K562 (cell line): Measurements from ENCODE around the gene GASK1A.

ENCODE experiments used
- C11orf30 ChIP-seq: fragments of 450-650 bp; IDR thresholded peaks from 2 replicates; pipeline ENCODE4 v1.6.1; 2016; ENCODE audit warnings: low read depth, mild to moderate bottlenecking
- GABPA ChIP-seq: fragments of 200-800 bp; sonication (Bioruptor generic); conservative IDR thresholded peaks from 2 replicates; pipeline ENCODE4 v1.6.1; 2016; ENCODE audit warnings: low read depth, missing genetic modification characterization, missing compliant biosample characterization
- GABPB2 ChIP-seq: fragments of 250-450 bp; sonication (Bioruptor Pico); conservative IDR thresholded peaks from 2 replicates; pipeline ENCODE4 v1.5.1; 2021; ENCODE audit warnings: mild to moderate bottlenecking
- HNRNPK ChIP-seq: fragments of 200-400 bp; formaldehyde crosslinking; IDR thresholded peaks from one replicate; pipeline ENCODE4 v1.6.1; 2018; ENCODE audit warnings: mild to moderate bottlenecking, low read depth, low read length; ENCODE audit not compliant: poor library complexity, severe bottlenecking
- KDM5B ChIP-seq: fragments of 200-600 bp; sonication (generic); IDR thresholded peaks from 2 replicates; pipeline ENCODE4 v1.6.1; 2012; ENCODE audit warnings: low read depth, mild to moderate bottlenecking, moderate library complexity, low read length, control low read depth, inconsistent platforms; ENCODE audit not compliant: insufficient replicate concordance
- RBM22 ChIP-seq: fragments of 200-400 bp; formaldehyde crosslinking; IDR thresholded peaks from 2 replicates; pipeline ENCODE4 v1.6.1; 2018; ENCODE audit warnings: low read length, low read depth; ENCODE audit not compliant: poor library complexity, severe bottlenecking
- TAF1 ChIP-seq: IDR thresholded peaks from 2 replicates; pipeline ENCODE4 v1.6.1; 2011; ENCODE audit warnings: mild to moderate bottlenecking, low read length, moderate library complexity; ENCODE audit not compliant: insufficient read depth, control insufficient read depth, severe bottlenecking; ENCODE audit errors: extremely low read depth
- ZNF274 ChIP-seq: IDR thresholded peaks from 2 replicates; pipeline ENCODE4 v1.6.1; 2011; ENCODE audit warnings: low read depth, mild to moderate bottlenecking, low read length, moderate library complexity, borderline replicate concordance
- TF ChIP-seq, protein P1 (sequence below), 3 experiments: IDR thresholded peaks in 2 of 3; conservative IDR thresholded peaks in 1 of 3; 2 replicates each; pipeline ENCODE4 v1.5.1; 2011 to 2012; ENCODE audit warnings: low read length in 3 of 3, mild to moderate bottlenecking in 3 of 3, control low read depth in 2 of 3, improper control_type of control experiment in 1 of 3, inconsistent platforms in 1 of 3, low read depth in 1 of 3, mixed read lengths in 1 of 3, moderate library complexity in 1 of 3; ENCODE audit not compliant: insufficient read depth in 2 of 3
- TF ChIP-seq, protein P2 (sequence below), 2 experiments: fragments of 450-650 bp; formaldehyde crosslinking in 1 of 2; IDR thresholded peaks; 2 replicates each; pipeline versions ENCODE4 v1.4.0 to v1.6.1; 2014 to 2020; ENCODE audit warnings: mild to moderate bottlenecking in 2 of 2, borderline replicate concordance in 1 of 2, low read depth in 1 of 2

DNA sequence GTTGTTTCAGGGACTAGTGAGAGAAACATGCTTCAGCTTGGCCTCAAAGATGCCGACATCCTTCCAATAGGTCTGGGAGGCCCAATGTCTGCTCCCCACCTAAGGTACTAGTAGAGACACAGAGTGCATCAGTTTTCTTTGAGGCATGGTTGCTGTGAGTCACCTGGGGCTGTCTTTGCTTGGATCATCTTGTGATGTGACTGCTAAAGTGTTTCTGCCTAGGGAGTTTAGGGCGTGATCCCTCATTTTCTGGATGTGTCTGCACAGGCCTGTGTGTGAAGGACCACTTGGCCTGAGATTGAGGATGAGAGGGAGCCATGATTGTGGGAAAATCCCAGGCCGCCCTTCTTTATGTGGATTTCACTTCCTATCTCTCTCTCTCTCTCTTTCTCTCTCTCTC lies 4.8 kb downstream of the GASK1A start:
- TF ChIP-seq, protein P1, sequence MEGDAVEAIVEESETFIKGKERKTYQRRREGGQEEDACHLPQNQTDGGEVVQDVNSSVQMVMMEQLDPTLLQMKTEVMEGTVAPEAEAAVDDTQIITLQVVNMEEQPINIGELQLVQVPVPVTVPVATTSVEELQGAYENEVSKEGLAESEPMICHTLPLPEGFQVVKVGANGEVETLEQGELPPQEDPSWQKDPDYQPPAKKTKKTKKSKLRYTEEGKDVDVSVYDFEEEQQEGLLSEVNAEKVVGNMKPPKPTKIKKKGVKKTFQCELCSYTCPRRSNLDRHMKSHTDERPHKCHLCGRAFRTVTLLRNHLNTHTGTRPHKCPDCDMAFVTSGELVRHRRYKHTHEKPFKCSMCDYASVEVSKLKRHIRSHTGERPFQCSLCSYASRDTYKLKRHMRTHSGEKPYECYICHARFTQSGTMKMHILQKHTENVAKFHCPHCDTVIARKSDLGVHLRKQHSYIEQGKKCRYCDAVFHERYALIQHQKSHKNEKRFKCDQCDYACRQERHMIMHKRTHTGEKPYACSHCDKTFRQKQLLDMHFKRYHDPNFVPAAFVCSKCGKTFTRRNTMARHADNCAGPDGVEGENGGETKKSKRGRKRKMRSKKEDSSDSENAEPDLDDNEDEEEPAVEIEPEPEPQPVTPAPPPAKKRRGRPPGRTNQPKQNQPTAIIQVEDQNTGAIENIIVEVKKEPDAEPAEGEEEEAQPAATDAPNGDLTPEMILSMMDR (IDR thresholded peaks at IDR 0.05 in 2 of 3, conservative IDR thresholded peaks at IDR 0.05 in 1 of 3; ENCODE audit: insufficient read depth in 2 of 3, low read depth in 1 of 3, low read length in 3 of 3), result no peak
- TF ChIP-seq TAF1 (no peak), HNRNPK (no peak), ZNF274 (no peak), RBM22 (no peak), GABPB2 (CRISPR knock-in tag) (no peak), KDM5B (no peak), GABPA (no peak), C11orf30 (no peak)
- TF ChIP-seq, protein P2, sequence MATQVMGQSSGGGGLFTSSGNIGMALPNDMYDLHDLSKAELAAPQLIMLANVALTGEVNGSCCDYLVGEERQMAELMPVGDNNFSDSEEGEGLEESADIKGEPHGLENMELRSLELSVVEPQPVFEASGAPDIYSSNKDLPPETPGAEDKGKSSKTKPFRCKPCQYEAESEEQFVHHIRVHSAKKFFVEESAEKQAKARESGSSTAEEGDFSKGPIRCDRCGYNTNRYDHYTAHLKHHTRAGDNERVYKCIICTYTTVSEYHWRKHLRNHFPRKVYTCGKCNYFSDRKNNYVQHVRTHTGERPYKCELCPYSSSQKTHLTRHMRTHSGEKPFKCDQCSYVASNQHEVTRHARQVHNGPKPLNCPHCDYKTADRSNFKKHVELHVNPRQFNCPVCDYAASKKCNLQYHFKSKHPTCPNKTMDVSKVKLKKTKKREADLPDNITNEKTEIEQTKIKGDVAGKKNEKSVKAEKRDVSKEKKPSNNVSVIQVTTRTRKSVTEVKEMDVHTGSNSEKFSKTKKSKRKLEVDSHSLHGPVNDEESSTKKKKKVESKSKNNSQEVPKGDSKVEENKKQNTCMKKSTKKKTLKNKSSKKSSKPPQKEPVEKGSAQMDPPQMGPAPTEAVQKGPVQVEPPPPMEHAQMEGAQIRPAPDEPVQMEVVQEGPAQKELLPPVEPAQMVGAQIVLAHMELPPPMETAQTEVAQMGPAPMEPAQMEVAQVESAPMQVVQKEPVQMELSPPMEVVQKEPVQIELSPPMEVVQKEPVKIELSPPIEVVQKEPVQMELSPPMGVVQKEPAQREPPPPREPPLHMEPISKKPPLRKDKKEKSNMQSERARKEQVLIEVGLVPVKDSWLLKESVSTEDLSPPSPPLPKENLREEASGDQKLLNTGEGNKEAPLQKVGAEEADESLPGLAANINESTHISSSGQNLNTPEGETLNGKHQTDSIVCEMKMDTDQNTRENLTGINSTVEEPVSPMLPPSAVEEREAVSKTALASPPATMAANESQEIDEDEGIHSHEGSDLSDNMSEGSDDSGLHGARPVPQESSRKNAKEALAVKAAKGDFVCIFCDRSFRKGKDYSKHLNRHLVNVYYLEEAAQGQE (IDR thresholded peaks at IDR 0.05; ENCODE audit: borderline replicate concordance), result no peak
- TF ChIP-seq, protein P2 (CRISPR knock-in tag; IDR thresholded peaks at IDR 0.05; ENCODE audit: low read depth), result no peak
